Loucy (cell line): ENCODE data around the gene SDC3.

Source experiments
- EZH2phosphoT487 ChIP-seq: fragments of 200-600 bp; IDR thresholded peaks from 2 replicates; pipeline ENCODE4 v1.6.1; 2018; ENCODE audit warnings: antibody characterized with exemption, mild to moderate bottlenecking, moderate library complexity, borderline replicate concordance
- TF ChIP-seq, protein P1 (sequence below): fragments of 200-600 bp; sonication (generic); conservative IDR thresholded peaks from 2 replicates; pipeline ENCODE4 v1.5.1; 2014; ENCODE audit warnings: mild to moderate bottlenecking, antibody characterized with exemption, low read length

DNA sequence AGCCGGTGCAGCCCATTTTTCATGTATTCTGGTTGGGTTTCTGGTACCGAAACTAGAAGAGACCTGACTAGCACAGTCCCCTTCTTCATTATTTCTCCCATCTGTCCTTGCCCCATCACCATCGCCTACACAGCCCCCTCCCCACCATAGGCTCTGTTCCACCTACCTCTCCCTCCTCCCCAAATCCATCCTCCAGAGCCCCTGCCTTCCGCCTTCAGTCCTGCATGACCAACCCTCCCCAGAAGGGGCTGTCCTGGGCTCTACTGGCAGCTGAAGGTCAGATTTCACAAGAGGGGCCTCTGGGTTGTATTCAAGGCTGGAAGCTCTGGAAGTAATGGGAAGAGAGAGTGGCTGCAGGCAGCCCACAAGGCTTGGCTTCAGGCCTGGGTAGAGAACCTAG, 55.2 kb downstream of the SDC3 start:
- TF ChIP-seq, protein P1, sequence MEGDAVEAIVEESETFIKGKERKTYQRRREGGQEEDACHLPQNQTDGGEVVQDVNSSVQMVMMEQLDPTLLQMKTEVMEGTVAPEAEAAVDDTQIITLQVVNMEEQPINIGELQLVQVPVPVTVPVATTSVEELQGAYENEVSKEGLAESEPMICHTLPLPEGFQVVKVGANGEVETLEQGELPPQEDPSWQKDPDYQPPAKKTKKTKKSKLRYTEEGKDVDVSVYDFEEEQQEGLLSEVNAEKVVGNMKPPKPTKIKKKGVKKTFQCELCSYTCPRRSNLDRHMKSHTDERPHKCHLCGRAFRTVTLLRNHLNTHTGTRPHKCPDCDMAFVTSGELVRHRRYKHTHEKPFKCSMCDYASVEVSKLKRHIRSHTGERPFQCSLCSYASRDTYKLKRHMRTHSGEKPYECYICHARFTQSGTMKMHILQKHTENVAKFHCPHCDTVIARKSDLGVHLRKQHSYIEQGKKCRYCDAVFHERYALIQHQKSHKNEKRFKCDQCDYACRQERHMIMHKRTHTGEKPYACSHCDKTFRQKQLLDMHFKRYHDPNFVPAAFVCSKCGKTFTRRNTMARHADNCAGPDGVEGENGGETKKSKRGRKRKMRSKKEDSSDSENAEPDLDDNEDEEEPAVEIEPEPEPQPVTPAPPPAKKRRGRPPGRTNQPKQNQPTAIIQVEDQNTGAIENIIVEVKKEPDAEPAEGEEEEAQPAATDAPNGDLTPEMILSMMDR, result no peak
- no peak for TF ChIP-seq EZH2phosphoT487
